ENCODE results near the gene GABBR2. TPM values are rescaled to one million over a fixed set of nuclear protein-coding genes. Genes with fewer than 3 reads are reported as not detected.
"Not testable (repeated sequence)": the region's sequence is repeated elsewhere in the genome, so short reads cannot be mapped to it uniquely, and the experiment has no call there.

GABBR2 gene
- total RNA-seq, 1 experiment from 2014 or later = not detected

DNA sequence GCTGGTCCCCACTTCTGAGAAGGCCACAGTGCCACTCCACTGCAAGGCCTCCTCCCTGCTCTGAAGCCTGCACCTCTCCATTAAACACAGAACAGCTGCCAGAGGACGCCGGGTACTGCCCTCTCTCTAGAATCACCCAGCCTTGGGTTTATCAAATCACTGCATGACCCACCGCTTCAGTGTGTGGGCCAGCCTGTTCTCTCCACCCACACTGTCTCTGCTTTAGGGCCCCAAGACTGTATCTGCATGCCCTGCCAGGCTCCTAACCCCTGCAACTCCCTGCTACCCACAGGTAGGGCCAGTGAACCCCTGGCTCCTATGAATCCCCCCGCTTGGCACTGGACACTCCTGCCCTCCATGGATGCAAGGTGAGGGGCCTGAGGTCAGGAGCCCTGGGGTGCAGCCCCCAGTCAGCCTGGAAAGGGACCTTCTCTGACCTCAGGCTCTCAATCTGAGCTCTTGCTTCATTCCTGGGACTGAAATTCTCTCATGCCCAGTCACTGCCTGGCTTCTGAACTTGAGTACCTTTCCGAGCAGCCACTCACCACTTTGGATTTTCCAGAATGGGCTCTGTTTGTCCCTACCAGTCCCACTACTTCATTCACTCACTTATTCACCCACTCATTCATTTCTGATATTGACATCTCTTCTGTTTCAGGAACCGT is 206.3 kb downstream of the GABBR2 start:
- intact Hi-C loops (cut with micrococcal nuclease; ENCODE audit: unreplicated experiment) = no loop called here
- Histone ChIP-seq H3K9me3 (ENCODE audit: low read depth, low read length, poor library complexity, severe bottlenecking) (no peaks in the 10 kb centered on the region), H3K4me1 (ENCODE audit: insufficient read depth, low read length, poor library complexity, severe bottlenecking) (no peaks in the 10 kb centered on the region), H3K27ac (ENCODE audit: low read depth, low read length, poor library complexity, severe bottlenecking) (no peak overlapping the region), H3K36me3 (ENCODE audit: insufficient read depth, low read length, poor library complexity, severe bottlenecking) (no peaks in the 10 kb centered on the region), H3K27me3 (replicated peaks; ENCODE audit: insufficient read depth, low read depth, low read length, poor library complexity) (no peaks in the 10 kb centered on the region), H3K4me3 (ENCODE audit: low read depth, low read length, poor library complexity, severe bottlenecking) (no peak overlapping the region)
- TF ChIP-seq, protein P1, sequence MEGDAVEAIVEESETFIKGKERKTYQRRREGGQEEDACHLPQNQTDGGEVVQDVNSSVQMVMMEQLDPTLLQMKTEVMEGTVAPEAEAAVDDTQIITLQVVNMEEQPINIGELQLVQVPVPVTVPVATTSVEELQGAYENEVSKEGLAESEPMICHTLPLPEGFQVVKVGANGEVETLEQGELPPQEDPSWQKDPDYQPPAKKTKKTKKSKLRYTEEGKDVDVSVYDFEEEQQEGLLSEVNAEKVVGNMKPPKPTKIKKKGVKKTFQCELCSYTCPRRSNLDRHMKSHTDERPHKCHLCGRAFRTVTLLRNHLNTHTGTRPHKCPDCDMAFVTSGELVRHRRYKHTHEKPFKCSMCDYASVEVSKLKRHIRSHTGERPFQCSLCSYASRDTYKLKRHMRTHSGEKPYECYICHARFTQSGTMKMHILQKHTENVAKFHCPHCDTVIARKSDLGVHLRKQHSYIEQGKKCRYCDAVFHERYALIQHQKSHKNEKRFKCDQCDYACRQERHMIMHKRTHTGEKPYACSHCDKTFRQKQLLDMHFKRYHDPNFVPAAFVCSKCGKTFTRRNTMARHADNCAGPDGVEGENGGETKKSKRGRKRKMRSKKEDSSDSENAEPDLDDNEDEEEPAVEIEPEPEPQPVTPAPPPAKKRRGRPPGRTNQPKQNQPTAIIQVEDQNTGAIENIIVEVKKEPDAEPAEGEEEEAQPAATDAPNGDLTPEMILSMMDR (conservative IDR thresholded peaks at IDR 0.05; ENCODE audit: low read depth, low read length) = no peak
- no peak for TF ChIP-seq EZH2 (IDR thresholded peaks at IDR 0.05; ENCODE audit: borderline replicate concordance, low read depth, low read length, poor library complexity, severe bottlenecking)
- DNase-seq (ENCODE audit: low spot score) = no peak
- no TSS peak for BruUV-seq (replicated peaks)
- CTCF ChIA-PET = no interaction called here
- POLR2A ChIA-PET (ENCODE audit: low non-redundant PET) = no interaction called here

DNA sequence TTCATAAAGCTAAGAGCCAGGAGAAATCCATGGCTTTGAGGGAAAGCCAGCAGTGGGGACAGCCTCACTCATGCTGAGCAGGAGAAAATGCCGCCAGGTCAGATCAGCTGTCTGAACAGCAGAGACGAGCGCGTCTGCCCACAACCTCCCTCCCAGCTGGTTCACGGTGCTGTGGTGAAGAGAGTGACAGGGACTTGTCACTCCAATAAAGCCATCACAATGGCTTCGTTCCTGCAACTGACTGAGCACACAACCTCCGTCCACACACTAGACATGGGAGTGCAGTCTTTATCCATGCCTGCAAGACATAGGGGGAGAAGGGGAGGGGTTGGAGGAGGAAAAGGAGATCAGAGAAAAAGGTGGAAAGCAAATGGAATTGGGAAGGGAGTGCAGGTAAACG is 206.9 kb downstream of the GABBR2 start:
- no peaks in the 10 kb centered on the region for H3K9me3 ChIP-seq (ENCODE audit: low read depth, low read length, poor library complexity, severe bottlenecking)
- no peak overlapping the region for H3K4me3 ChIP-seq (ENCODE audit: low read depth, low read length, poor library complexity, severe bottlenecking)
- ChIA-PET POLR2A (ENCODE audit: low non-redundant PET) (no interaction called here), CTCF (no interaction called here)
- no peaks in the 10 kb centered on the region for H3K27me3 ChIP-seq (replicated peaks; ENCODE audit: insufficient read depth, low read depth, low read length, poor library complexity)
- intact Hi-C loops (cut with micrococcal nuclease; ENCODE audit: unreplicated experiment) = no loop called here
- no peak for TF ChIP-seq EZH2 (IDR thresholded peaks at IDR 0.05; ENCODE audit: borderline replicate concordance, low read depth, low read length, poor library complexity, severe bottlenecking)
- TF ChIP-seq, protein P1 (conservative IDR thresholded peaks at IDR 0.05; ENCODE audit: low read depth, low read length) = no peak
- no TSS peak for BruUV-seq (replicated peaks)
- H3K4me1 ChIP-seq (ENCODE audit: insufficient read depth, low read length, poor library complexity, severe bottlenecking) = no peaks in the 10 kb centered on the region
- no peaks in the 10 kb centered on the region for H3K36me3 ChIP-seq (ENCODE audit: insufficient read depth, low read length, poor library complexity, severe bottlenecking)
- H3K27ac ChIP-seq (ENCODE audit: low read depth, low read length, poor library complexity, severe bottlenecking) = no peak overlapping the region
- DNase-seq (ENCODE audit: low spot score) = no peak

DNA sequence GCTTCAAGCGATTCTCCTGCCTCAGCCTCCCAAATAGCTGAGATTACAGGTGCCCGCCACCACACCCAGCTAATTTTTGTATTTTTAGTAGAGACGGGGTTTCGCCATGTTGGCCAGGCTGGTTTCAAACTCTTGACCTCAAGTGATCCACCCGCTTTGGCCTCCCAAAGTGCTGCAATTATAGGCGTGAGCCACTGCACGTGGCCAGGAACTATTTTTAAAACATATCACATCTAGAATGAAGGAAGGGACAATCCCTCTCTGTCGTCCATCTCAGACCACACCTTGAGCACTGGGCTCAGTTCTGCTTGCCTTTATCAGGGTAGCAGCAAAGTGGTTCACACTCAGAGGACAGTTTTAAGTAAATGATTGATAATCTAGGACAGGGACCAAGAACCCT is 207.5 kb downstream of the GABBR2 start:
- DNase-seq (ENCODE audit: low spot score); POLR2A ChIA-PET (ENCODE audit: low non-redundant PET); BruUV-seq (replicated peaks); H3K4me3 ChIP-seq (ENCODE audit: low read depth, low read length, poor library complexity, severe bottlenecking); H3K4me1 ChIP-seq (ENCODE audit: insufficient read depth, low read length, poor library complexity, severe bottlenecking); CTCF ChIA-PET; H3K9me3 ChIP-seq (ENCODE audit: low read depth, low read length, poor library complexity, severe bottlenecking); intact Hi-C loops (cut with micrococcal nuclease; ENCODE audit: unreplicated experiment); H3K27me3 ChIP-seq (replicated peaks; ENCODE audit: insufficient read depth, low read depth, low read length, poor library complexity); H3K36me3 ChIP-seq (ENCODE audit: insufficient read depth, low read length, poor library complexity, severe bottlenecking); H3K27ac ChIP-seq (ENCODE audit: low read depth, low read length, poor library complexity, severe bottlenecking): not testable (repeated sequence)

DNA sequence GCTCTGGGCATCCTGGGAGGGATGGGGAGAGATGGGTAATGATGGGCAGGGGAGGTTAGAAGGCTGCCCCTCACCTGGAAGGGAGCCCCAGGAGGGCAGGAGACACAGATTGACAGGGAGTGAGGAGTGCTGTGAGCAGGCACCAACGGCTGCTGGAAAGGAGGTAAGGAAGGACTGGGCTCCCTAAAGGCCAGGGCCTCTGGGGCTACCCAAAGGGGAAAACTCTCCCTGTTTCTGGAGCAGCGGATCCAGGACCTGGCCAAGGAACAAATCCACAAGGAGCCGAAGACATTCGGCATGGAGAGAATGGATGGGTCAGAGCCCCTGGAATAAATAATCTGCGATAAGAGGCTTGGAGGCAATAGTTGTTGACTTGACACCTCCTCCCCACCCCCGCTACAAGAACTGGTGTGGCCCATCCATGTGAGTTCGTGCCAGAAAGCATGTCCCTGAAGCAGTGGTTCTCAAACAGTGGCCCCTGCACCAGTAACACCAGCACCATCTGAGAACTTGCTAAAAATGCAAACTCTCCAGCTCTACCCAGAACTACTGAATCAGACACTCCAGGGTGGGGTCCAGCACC is 208.3 kb downstream of the GABBR2 start:
- POLR2A ChIA-PET (ENCODE audit: low non-redundant PET) = no interaction called here

More for the DNA sequence above, 208.3 kb downstream of the GABBR2 start:
- H3K27ac ChIP-seq (ENCODE audit: low read depth, low read length, poor library complexity, severe bottlenecking) = no peak overlapping the region
- no peaks in the 10 kb centered on the region for H3K27me3 ChIP-seq (replicated peaks; ENCODE audit: insufficient read depth, low read depth, low read length, poor library complexity)
- no peaks in the 10 kb centered on the region for H3K9me3 ChIP-seq (ENCODE audit: low read depth, low read length, poor library complexity, severe bottlenecking)
- H3K4me3 ChIP-seq (ENCODE audit: low read depth, low read length, poor library complexity, severe bottlenecking) = no peak overlapping the region
- intact Hi-C loops (cut with micrococcal nuclease; ENCODE audit: unreplicated experiment) = no loop called here
- DNase-seq (ENCODE audit: low spot score) = no peak
- no peak for TF ChIP-seq EZH2 (IDR thresholded peaks at IDR 0.05; ENCODE audit: borderline replicate concordance, low read depth, low read length, poor library complexity, severe bottlenecking)
- TF ChIP-seq, protein P1 (conservative IDR thresholded peaks at IDR 0.05; ENCODE audit: low read depth, low read length) = no peak
- CTCF ChIA-PET = no interaction called here
- no peaks in the 10 kb centered on the region for H3K4me1 ChIP-seq (ENCODE audit: insufficient read depth, low read length, poor library complexity, severe bottlenecking)
- no peaks in the 10 kb centered on the region for H3K36me3 ChIP-seq (ENCODE audit: insufficient read depth, low read length, poor library complexity, severe bottlenecking)
- no TSS peak for BruUV-seq (replicated peaks)

Data from A673 (cell line).